ENCODE data around the gene FCGR3B.
A peak's percentile ranks its signal among the peaks of the same experiment; 100 is the strongest.
"Not testable (repeated sequence)": the region's sequence is repeated elsewhere in the genome, so short reads cannot be mapped to it uniquely, and the experiment has no call there.

Gene FCGR3B

GRCh38 chr1:161638251-161638993 lies 7.4 kb upstream of the FCGR3B start:
- not testable (repeated sequence) for DNase-seq

- DNase-seq = not testable (repeated sequence)
Measured at GRCh38 chr1:161636976-161637375, 6.0 kb upstream of the FCGR3B start.

GRCh38 chr1:161636189-161636782 lies 5.3 kb upstream of the FCGR3B start:
- DNase-seq = not testable (repeated sequence)

DNA sequence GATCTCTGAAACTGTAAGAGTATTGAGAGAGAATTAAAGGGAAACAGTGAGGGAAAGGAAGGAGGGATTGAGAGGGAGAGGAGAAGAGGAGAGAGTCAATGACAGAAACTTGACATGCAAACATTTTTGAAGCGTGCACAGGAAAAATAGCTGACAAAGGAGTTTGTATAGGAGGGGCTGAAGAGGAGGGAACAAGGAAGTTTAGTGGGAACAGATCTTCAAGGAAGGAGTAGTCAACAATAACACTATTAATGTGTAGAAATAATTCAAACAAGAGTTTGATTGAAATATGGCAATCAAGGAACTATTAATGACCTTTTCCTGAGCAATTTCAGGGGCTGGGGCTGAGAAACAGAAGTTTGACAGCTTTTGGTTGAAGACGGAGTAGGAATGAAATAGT lies 4.0 kb upstream of the FCGR3B start:
- DNase-seq = not testable (repeated sequence)

DNA sequence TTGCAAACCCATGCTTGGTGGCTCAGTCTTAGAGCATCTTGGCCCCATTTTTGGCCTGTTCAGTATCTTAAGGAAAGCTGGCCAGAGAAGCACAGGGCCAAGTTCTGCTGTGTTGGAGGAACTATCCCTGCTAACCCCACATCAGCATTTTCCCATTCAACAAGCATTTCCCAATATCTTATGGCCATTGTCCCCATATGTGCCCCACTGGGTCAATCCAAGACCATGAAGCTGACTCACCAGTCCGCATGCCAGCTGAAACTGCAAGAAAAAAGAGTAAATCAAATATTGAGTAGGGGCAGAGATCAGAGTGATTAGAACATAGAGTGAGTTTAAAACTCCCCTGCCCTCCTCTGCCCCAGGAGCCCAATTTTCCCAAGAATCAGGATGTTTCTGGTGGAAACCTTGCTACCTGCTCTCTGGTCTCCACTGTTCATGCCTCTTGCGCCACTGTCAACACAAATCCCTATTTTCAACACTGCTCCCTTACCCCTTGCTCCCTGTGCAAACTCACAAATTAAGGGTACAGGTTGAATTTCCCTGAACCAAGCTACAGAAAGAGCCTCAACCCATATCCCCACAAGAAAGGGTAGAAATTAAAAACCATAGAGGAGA lies 741 bp downstream of the FCGR3B start:
- not testable (repeated sequence) for DNase-seq

DNA sequence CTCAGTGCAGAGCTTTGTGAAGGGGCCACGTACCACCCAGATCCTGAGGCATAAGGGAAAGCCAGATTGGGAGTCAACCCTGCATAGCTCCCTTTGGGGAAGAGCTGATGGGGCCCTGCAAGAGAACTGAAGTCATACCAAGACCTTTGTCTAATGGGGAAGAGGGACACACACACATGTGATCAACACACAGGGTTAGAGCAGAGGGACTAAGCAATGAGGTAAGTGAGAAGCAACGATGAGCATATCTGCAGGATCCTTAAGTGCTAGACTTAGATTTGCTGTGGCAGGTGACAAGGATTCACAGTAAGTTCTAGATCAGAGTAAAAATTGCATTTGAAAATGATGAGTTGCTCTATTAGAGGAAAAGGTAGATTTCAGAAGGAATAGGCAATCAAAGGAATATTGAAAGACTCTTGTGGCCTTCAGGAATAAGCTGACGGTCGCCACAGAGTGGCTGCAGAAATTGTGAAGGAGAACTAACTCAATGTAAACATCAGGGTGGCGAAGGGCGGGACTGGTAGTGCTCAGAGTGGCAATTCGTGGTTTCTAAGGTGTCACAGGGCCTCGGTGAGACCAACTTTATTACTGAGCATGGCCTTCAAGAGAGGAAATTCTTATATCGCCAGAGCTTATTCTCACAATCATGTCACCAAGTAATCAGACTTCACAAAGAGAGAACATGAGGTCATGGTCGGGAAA lies 4.4 kb downstream of the FCGR3B start:
- DNase-seq = not testable (repeated sequence)

DNA sequence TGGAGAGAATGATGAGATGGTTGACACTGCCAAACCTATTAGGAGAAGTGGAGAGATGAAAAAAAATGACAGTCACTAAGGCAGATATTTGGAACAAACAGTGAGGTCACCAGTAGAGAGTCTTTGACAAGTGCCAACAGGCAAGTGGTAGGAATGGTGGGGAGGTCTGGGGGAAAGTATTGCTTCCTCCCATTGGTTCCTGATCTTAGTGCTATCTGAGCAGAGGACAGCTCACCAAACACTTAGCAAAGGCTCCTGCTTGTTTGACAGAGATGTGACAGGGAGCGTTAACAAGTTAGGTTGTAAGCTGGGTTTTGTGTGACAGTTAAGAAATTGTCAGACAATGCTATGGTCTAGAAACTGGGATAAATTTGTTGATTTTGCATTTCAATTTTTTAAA lies 6.4 kb downstream of the FCGR3B start:
- not testable (repeated sequence) for DNase-seq

GRCh38 chr1:161623401-161624051 lies 7.5 kb downstream of the FCGR3B start:
- not testable (repeated sequence) for DNase-seq

GRCh38 chr1:161622054-161622453 lies 8.9 kb downstream of the FCGR3B start:
- DNase-seq = not testable (repeated sequence)

DNA sequence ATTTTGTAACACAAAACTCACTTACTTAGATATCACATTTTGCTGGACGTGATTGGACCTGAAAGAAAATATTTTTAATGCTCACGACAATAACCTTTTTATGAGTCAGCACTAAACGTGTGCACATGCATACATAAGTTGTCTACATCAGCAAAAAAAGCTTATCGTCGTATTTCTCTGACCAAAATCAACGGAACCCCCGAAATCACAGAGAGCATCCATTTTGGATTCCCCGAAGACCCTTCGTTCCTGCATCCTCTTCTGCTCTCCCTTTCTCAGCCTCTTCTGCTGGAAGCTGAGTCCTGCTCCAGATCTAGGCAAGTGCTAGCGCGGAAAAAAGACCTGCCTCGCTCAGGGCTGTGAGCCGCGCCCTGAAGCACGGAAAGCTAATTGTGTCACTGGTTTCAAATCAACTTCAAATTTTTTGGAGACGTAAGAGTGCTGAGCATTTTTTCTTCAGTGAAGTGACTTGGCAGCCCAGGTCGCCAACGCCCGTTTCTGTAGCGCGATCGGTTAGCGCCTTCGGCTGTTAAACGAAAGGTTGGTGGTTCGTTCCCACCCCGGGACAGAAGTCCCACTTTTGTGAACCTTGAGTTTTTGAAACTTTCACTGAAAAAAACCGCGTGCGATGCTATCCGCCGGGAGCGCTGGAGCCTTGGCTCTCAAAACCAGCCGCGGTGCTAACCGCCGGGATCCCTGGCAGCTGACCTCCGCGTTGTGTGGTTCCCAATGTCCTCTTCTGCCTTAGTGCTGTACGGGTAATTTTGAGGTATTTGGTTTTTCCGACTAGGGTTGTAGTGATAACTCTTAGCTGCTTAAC lies 9.6 kb downstream of the FCGR3B start:
- DNase-seq = not testable (repeated sequence)

DNA sequence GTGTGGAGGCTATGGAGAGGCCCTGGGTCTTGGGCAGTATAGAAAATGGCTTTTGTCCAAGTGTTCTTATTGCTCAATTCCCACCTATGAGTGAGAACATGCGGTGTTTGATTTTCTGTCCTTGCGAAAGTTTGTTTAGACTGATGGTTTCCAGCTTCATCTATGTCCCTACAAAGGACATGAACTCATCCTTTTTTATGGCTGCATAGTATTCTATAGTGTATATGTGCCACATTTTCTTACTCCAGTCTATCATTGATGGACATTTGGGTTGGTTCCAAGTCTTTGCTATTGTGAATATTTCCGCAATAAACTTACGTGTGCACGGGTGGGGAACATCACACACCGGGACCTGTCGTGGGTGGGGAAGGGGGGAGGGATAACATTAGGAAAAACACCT lies 10.6 kb downstream of the FCGR3B start:
- not testable (repeated sequence) for DNase-seq

DNA sequence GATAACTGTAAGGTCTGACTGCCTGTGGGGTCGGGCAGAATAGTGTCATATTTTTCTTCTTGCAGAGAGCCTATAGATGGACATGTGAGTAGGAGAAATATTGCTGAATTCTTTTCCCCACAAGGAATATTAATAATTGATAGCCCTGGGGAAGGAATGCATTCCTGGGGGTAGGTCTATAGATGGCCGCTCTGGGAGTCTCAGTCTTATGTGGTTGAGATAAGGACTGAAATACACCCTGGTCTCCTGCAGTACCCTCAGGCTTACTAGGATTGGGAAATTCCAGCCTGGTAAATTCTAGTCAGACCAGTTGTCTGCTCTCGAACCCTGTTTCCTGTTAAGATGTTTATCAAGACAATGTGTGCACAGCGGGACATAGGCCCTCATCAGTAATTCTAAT lies 12.5 kb downstream of the FCGR3B start:
- not testable (repeated sequence) for DNase-seq

- DNase-seq = not testable (repeated sequence)
Measured at GRCh38 chr1:161616417-161616816, 14.6 kb downstream of the FCGR3B start.

GRCh38 chr1:161613142-161613514 lies 17.8 kb downstream of the FCGR3B start:
- DNase-seq = not testable (repeated sequence)

DNA sequence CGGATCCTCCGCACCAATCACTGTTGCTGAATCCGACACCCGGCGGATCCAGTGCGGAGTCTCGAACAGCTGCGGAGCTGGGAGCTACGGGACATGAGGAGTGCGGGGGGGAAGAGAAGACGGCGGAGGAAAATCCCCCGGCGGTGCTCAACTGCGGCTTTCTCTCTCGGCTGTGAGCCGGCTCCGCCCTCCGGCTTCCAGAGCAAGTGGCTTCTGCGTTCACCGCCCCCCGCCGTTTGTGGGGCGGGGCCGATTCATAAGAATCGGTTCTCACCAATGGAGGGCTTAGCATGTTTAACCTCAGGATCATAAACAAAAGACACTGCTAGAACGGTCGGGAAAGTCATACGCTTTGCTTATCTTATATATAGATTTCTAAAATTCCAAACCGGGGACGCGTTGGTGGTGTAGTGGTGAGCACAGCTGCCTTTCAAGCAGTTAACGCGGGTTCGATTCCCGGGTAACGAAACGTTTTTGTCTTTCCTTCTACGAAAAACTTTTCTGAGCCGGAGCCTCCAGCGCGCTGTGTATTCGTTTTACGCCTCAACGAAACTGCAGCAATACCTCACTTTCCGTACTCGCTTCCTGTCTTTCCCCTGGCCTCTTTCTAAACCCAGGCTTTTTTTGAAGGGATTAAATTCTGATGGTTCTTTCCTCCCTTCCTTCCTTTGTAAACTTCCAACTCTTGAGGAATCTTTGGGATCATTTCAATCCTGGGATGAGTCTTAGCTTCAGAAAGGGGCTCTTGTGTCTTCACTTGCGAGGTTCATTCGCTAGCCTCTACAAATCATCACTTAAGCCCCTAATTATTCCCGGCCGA lies 18.4 kb downstream of the FCGR3B start:
- DNase-seq = peak; percentile 0 to 52

DNA sequence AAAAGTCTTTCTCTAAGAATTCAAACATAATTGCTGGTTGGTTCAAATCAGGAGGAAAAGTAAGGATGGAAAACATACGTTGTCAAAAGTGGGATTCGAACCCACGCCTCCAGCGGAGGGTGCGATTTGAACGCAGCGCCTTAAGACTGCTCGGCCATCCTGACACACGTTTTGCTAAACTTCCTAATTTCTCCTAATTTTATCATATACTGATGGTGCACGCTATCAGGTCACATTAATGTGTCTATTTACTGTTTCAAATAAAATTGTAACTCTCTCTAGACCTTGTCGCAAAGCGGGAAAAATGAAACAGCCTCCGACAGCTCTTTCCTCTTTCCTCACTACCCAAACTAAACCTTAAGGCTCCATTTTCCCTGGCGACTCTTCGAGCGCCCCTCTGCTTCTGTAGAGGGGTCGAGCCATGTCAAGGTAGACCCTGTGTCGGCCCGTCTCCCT lies 19.1 kb downstream of the FCGR3B start:
- not testable (repeated sequence) for DNase-seq

GRCh38 chr1:161610198-161610597 lies 20.8 kb downstream of the FCGR3B start:
- not testable (repeated sequence) for DNase-seq

GRCh38 chr1:161606541-161607336 lies 24.2 kb downstream of the FCGR3B start:
- DNase-seq = not testable (repeated sequence)

DNA sequence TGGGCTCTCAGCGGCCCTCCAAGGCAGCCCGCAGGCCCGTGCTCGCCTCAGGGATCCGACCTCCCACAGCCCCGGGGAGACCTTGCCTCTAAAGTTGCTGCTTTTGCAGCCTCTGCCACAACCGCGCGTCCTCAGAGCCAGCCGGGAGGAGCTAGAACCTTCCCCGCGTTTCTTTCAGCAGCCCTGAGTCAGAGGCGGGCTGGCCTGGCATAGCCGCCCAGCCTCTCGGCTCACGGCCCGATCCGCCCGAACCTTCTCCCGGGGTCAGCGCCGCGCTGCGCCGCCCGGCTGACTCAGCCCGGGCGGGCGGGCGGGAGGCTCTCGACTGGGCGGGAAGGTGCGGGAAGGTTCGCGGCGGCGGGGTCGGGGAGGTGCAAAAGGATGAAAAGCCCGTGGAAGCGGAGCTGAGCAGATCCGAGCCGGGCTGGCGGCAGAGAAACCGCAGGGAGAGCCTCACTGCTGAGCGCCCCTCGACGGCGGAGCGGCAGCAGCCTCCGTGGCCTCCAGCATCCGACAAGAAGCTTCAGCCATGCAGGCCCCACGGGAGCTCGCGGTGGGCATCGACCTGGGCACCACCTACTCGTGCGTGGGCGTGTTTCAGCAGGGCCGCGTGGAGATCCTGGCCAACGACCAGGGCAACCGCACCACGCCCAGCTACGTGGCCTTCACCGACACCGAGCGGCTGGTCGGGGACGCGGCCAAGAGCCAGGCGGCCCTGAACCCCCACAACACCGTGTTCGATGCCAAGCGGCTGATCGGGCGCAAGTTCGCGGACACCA lies 25.0 kb downstream of the FCGR3B start:
- DNase-seq = not testable (repeated sequence)
